Liver (tissue), 3 donors: ENCODE data around the gene C11orf68.

ENCODE experiments used
- EGR1 ChIP-seq, 2 donors: IDR thresholded peaks; 2 replicates each; pipeline ENCODE4 v1.6.1; 2016 to 2018; ENCODE audit warnings: antibody characterized with exemption in 2 of 2, low read depth in 2 of 2
- GABPA ChIP-seq, 2 donors: IDR thresholded peaks in 1 of 2; conservative IDR thresholded peaks in 1 of 2; 2 replicates each; pipeline ENCODE4 v1.6.1; 2016; ENCODE audit warnings: antibody characterized with exemption in 2 of 2, mild to moderate bottlenecking in 1 of 2, moderate library complexity in 1 of 2
- JUND ChIP-seq, 2 donors: IDR thresholded peaks; 2 replicates each; pipeline ENCODE4 v1.6.1; 2016; ENCODE audit warnings: antibody characterized with exemption in 2 of 2
- RAD21 ChIP-seq, 2 donors: IDR thresholded peaks; 2 replicates each; pipeline ENCODE4 v1.6.1; 2016; ENCODE audit warnings: antibody characterized with exemption in 2 of 2, mild to moderate bottlenecking in 2 of 2
- RXRA ChIP-seq, 2 donors: IDR thresholded peaks; 2 replicates each; pipeline ENCODE4 v1.6.1; 2017 to 2018; ENCODE audit warnings: antibody characterized with exemption in 2 of 2, mild to moderate bottlenecking in 1 of 2
- SP1 ChIP-seq: IDR thresholded peaks from 2 replicates; pipeline ENCODE4 v1.6.1; 2018; ENCODE audit warnings: antibody characterized with exemption, mild to moderate bottlenecking
- TF ChIP-seq, protein P1 (sequence below): IDR thresholded peaks from 2 replicates; pipeline ENCODE4 v1.6.1; 2016; ENCODE audit warnings: antibody characterized with exemption
- TF ChIP-seq, protein P2 (sequence below): IDR thresholded peaks from 2 replicates; pipeline ENCODE4 v1.6.1; 2016; ENCODE audit warnings: antibody characterized with exemption
- TF ChIP-seq, protein P3 (sequence below): fragments of 150-350 bp; IDR thresholded peaks from 2 replicates; pipeline ENCODE4 v1.5.1; 2017; ENCODE audit warnings: improper control_type of control experiment, low read depth, low read length; ENCODE audit not compliant: missing input control
- donor health status: healthy.
- donor health status: healthy.

DNA sequence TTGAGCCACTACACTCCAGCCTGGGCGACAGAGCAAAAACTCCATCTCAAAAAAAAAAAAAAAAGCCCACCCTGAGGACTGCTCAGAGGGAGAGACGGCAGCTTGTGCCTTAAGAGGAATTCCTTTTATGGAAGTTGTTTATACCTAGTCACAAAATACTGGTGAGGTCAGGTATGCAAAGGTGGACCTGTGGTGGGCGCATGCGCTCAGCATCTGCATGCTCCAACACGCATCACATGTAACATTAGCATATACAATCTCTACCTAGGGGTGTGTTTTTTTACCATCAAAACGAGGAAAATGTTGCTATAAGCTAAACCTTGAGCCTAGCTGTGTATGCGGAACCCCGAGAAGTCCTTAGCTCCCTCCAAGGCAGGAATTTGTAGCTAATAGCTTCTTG, 35.9 kb upstream of the C11orf68 start:
- TF ChIP-seq EGR1 (IDR thresholded peaks at IDR 0.05; ENCODE audit: low read depth in 2 of 2) (no peak), RAD21 (IDR thresholded peaks at IDR 0.05) (no peak), GABPA (IDR thresholded peaks at IDR 0.05 in 1 of 2, conservative IDR thresholded peaks at IDR 0.05 in 1 of 2) (no peak), RXRA (IDR thresholded peaks at IDR 0.05) (no peak), JUND (IDR thresholded peaks at IDR 0.05) (no peak), SP1 (no peak)
- TF ChIP-seq, protein P1, sequence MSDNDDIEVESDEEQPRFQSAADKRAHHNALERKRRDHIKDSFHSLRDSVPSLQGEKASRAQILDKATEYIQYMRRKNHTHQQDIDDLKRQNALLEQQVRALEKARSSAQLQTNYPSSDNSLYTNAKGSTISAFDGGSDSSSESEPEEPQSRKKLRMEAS: no peak
- TF ChIP-seq, protein P2, sequence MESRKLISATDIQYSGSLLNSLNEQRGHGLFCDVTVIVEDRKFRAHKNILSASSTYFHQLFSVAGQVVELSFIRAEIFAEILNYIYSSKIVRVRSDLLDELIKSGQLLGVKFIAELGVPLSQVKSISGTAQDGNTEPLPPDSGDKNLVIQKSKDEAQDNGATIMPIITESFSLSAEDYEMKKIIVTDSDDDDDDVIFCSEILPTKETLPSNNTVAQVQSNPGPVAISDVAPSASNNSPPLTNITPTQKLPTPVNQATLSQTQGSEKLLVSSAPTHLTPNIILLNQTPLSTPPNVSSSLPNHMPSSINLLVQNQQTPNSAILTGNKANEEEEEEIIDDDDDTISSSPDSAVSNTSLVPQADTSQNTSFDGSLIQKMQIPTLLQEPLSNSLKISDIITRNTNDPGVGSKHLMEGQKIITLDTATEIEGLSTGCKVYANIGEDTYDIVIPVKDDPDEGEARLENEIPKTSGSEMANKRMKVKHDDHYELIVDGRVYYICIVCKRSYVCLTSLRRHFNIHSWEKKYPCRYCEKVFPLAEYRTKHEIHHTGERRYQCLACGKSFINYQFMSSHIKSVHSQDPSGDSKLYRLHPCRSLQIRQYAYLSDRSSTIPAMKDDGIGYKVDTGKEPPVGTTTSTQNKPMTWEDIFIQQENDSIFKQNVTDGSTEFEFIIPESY: no peak
- TF ChIP-seq, protein P3, sequence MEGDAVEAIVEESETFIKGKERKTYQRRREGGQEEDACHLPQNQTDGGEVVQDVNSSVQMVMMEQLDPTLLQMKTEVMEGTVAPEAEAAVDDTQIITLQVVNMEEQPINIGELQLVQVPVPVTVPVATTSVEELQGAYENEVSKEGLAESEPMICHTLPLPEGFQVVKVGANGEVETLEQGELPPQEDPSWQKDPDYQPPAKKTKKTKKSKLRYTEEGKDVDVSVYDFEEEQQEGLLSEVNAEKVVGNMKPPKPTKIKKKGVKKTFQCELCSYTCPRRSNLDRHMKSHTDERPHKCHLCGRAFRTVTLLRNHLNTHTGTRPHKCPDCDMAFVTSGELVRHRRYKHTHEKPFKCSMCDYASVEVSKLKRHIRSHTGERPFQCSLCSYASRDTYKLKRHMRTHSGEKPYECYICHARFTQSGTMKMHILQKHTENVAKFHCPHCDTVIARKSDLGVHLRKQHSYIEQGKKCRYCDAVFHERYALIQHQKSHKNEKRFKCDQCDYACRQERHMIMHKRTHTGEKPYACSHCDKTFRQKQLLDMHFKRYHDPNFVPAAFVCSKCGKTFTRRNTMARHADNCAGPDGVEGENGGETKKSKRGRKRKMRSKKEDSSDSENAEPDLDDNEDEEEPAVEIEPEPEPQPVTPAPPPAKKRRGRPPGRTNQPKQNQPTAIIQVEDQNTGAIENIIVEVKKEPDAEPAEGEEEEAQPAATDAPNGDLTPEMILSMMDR: no peak
